Mucosa of gallbladder (tissue), 1 donor: ENCODE results near the gene MARK1. TPM values are rescaled to one million over a fixed set of nuclear protein-coding genes. Genes with fewer than 3 reads are reported as not detected.

Source experiments
- DNase-seq: peaks from one replicate; pipeline ENCODE4 v3.0.0-alpha.2; 2020; ENCODE audit warnings: low spot score
- total RNA-seq: library from RNA; stranded (reverse); gene quantifications from one replicate; pipeline ENCODE4 v1.2.1, GENCODE V29; 2021
- donor health status: DM: no; HTN: no; CAD: no.

MARK1 gene
- 5.1 TPM for total RNA-seq

GRCh38 chr1:220527908-220528678 lies at the start of gene MARK1:
MARK1 (plus strand) TSS chr1:220528136; CDS start chr1:220528823, 687 bp downstream.
- DNase-seq = peak; percentile 57

- DNase-seq = no peak
These were observed 44.2 kb upstream of the MARK1 start for GRCh38 chr1:220483700-220484099.

GRCh38 chr1:220484135-220484534 lies 43.8 kb upstream of the MARK1 start:
- DNase-seq = no peak

GRCh38 chr1:220485131-220485530 lies 42.8 kb upstream of the MARK1 start:
- DNase-seq = no peak

- no peak for DNase-seq
These were observed 42.1 kb upstream of the MARK1 start for GRCh38 chr1:220485791-220486190.

GRCh38 chr1:220487297-220487820 lies 40.6 kb upstream of the MARK1 start:
- peak; percentile 65 for DNase-seq

- DNase-seq = no peak
These were observed 36.0 kb upstream of the MARK1 start for GRCh38 chr1:220491891-220492290.

GRCh38 chr1:220497220-220497947 lies 30.6 kb upstream of the MARK1 start:
- DNase-seq = no peak

- no peak for DNase-seq
These were observed 29.7 kb upstream of the MARK1 start for GRCh38 chr1:220498188-220498587.

- no peak for DNase-seq
These were observed 27.6 kb upstream of the MARK1 start for GRCh38 chr1:220500372-220500771.

- no peak for DNase-seq
These were observed 23.6 kb upstream of the MARK1 start for GRCh38 chr1:220504329-220504728.

GRCh38 chr1:220507085-220507484 lies 20.9 kb upstream of the MARK1 start:
- no peak for DNase-seq

- no peak for DNase-seq
These were observed 16.8 kb upstream of the MARK1 start for GRCh38 chr1:220511179-220511578.

GRCh38 chr1:220511785-220512184 lies 16.2 kb upstream of the MARK1 start:
- no peak for DNase-seq

GRCh38 chr1:220513834-220514233 lies 14.1 kb upstream of the MARK1 start:
- no peak for DNase-seq

- no peak for DNase-seq
These were observed 13.7 kb upstream of the MARK1 start for GRCh38 chr1:220514256-220514655.

- DNase-seq = no peak
These were observed 11.8 kb upstream of the MARK1 start for GRCh38 chr1:220516014-220516721.

GRCh38 chr1:220516722-220517042 lies 11.3 kb upstream of the MARK1 start:
- DNase-seq = no peak

GRCh38 chr1:220521778-220522177 lies 6.2 kb upstream of the MARK1 start:
- DNase-seq = no peak

GRCh38 chr1:220526294-220526693 lies 1.6 kb upstream of the MARK1 start:
- no peak for DNase-seq

GRCh38 chr1:220527279-220527907 lies 543 bp upstream of the MARK1 start:
- peak; percentile 38 for DNase-seq
